ENCODE results near the gene CLCN1.

- TF ChIP-seq, protein P1, sequence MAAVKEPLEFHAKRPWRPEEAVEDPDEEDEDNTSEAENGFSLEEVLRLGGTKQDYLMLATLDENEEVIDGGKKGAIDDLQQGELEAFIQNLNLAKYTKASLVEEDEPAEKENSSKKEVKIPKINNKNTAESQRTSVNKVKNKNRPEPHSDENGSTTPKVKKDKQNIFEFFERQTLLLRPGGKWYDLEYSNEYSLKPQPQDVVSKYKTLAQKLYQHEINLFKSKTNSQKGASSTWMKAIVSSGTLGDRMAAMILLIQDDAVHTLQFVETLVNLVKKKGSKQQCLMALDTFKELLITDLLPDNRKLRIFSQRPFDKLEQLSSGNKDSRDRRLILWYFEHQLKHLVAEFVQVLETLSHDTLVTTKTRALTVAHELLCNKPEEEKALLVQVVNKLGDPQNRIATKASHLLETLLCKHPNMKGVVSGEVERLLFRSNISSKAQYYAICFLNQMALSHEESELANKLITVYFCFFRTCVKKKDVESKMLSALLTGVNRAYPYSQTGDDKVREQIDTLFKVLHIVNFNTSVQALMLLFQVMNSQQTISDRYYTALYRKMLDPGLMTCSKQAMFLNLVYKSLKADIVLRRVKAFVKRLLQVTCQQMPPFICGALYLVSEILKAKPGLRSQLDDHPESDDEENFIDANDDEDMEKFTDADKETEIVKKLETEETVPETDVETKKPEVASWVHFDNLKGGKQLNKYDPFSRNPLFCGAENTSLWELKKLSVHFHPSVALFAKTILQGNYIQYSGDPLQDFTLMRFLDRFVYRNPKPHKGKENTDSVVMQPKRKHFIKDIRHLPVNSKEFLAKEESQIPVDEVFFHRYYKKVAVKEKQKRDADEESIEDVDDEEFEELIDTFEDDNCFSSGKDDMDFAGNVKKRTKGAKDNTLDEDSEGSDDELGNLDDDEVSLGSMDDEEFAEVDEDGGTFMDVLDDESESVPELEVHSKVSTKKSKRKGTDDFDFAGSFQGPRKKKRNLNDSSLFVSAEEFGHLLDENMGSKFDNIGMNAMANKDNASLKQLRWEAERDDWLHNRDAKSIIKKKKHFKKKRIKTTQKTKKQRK (IDR thresholded peaks at IDR 0.05; ENCODE audit: low read depth, low read length), result no peak
- TF ChIP-seq EGR1 (IDR thresholded peaks at IDR 0.05; ENCODE audit: borderline replicate concordance in 1 of 2, low read depth in 2 of 2, low read length in 2 of 2), result no peak
These were observed 42.7 kb downstream of the CLCN1 start for GRCh38 chr7:143358626-143359025.
